Ishikawa (cell line): ENCODE measurements around the gene RNASE13.

ENCODE experiments used
- TAF1 ChIP-seq: IDR thresholded peaks from 2 replicates; pipeline ENCODE4 v1.6.1; 2012; ENCODE audit warnings: low read depth, mild to moderate bottlenecking
- TCF12 ChIP-seq: IDR thresholded peaks from 2 replicates; pipeline ENCODE4 v1.6.1; 2012; ENCODE audit warnings: low read depth

- TF ChIP-seq TAF1 (no peak), TCF12 (no peak)
Measured at GRCh38 chr14:21074398-21075272, 40.0 kb upstream of the RNASE13 start.
